Skeletal muscle tissue (tissue), 4 donors: Measurements from ENCODE around the gene NAA80. TPM values are rescaled to one million over a fixed set of nuclear protein-coding genes. Genes with fewer than 3 reads are reported as not detected.

Experiments used
- H3K27ac ChIP-seq: one replicate; pipeline ENCODE4 v1.7.0; 2013; ENCODE audit warnings: mild to moderate bottlenecking, low read depth, low read length, inconsistent platforms
- H3K27me3 ChIP-seq, 3 donors: one replicate each; pipeline ENCODE4 v1.7.0; 2013; ENCODE audit warnings: low read length in 3 of 3; ENCODE audit not compliant: control insufficient read depth in 3 of 3, insufficient read depth in 3 of 3
- H3K36me3 ChIP-seq, 3 donors: one replicate each; pipeline ENCODE4 v1.7.0; 2013; ENCODE audit warnings: low read length in 3 of 3; ENCODE audit not compliant: control insufficient read depth in 3 of 3, insufficient read depth in 3 of 3
- H3K4me1 ChIP-seq, 3 donors: one replicate each; pipeline ENCODE4 v1.7.0; 2013; ENCODE audit warnings: low read length in 3 of 3, mild to moderate bottlenecking in 3 of 3; ENCODE audit not compliant: control insufficient read depth in 3 of 3, insufficient read depth in 3 of 3
- H3K4me3 ChIP-seq, 3 donors: one replicate each; pipeline ENCODE4 v1.7.0; 2013; ENCODE audit warnings: low read length in 3 of 3
- H3K9ac ChIP-seq, 3 donors: one replicate each; pipeline ENCODE4 v1.7.0; 2013; ENCODE audit warnings: low read length in 3 of 3, mild to moderate bottlenecking in 3 of 3, moderate library complexity in 2 of 3, low read depth in 1 of 3
- H3K9me3 ChIP-seq, 3 donors: one replicate each; pipeline ENCODE4 v1.7.0; 2013; ENCODE audit warnings: low read length in 3 of 3; ENCODE audit not compliant: control insufficient read depth in 3 of 3
- total RNA-seq: library from RNA; depleted of rRNA; stranded (reverse); fragments of >200 nt; gene quantifications from one replicate; pipeline ENCODE4 v1.2.3, GENCODE V29; 2014
- donor health status: Osteomylitis.

The NAA80 gene
- total RNA-seq, 1 donor from 2014 or later, result 1.6 TPM

GRCh38 chr3:50322115-50322385 is 22.8 kb upstream of the NAA80 start:
- Histone ChIP-seq H3K27ac (peak overlapping the region; percentile 97), H3K27me3 (no peaks in the 10 kb centered on the region), H3K9me3 (no peaks in the 10 kb centered on the region), H3K4me1 (peaks cover 55 to 76% (median 67%) of the 10 kb centered on the region in 3 donors), H3K9ac (peak overlapping the region; percentile 71 to 98 (median 96)), H3K4me3 (peak overlapping the region; percentile 69 to 92 (median 91)), H3K36me3 (peaks cover 30 to 42% (median 30%) of the 10 kb centered on the region in 3 donors)

DNA sequence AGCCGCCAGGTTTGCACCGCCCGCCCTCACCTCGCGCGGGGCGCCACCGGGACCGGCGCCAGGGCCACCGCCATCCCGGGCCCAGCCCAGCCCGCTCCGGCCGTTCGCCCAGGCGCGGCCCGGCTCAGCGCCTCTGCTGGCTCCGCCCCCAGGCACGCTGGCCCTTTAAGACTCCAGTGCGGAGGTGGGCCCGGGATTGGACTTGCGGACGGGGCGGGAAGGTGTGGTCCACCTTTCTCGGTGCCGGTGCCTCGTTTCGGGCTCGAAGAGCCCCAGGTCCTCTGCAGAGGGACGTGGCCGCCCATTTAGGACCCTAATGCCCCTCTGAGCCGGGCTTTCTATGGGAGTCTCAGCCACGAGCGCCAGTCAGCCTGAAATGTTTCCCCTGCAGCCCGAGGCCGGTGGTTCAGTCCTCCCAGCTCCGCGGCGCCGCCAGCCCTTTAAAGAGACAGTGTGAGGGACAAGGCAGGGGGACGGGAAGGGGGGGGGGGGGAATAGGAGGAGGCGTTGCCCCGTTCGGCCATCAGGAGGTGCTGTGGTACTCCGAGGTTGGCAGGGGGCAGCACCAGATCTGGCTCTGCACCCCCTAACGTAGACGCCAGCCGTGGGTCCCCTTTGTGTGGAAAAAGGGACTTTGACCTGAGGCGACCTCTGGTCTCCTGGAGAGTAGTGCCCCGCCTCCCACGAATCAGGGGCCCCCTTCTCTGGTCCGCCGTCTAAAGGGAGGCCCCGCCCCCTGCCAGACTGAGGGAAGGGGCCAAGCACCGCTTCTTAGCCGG is 22.3 kb upstream of the NAA80 start:
- peak overlapping the region; percentile 91 to 98 (median 92) for H3K4me3 ChIP-seq
- peaks cover 31 to 43% (median 33%) of the 10 kb centered on the region in 3 donors for H3K36me3 ChIP-seq
- H3K4me1 ChIP-seq, result peaks cover 55 to 77% (median 68%) of the 10 kb centered on the region in 3 donors
- peak overlapping the region; percentile 96 to 99 (median 98) for H3K9ac ChIP-seq
- no peaks in the 10 kb centered on the region for H3K27me3 ChIP-seq
- no peaks in the 10 kb centered on the region for H3K9me3 ChIP-seq
- H3K27ac ChIP-seq, result peak overlapping the region; percentile 97

GRCh38 chr3:50320853-50321335 is 21.7 kb upstream of the NAA80 start:
- H3K4me1 ChIP-seq, result peaks cover 55 to 77% (median 68%) of the 10 kb centered on the region in 3 donors
- H3K9ac ChIP-seq, result peak overlapping the region; percentile 96 to 99 (median 98)
- peak overlapping the region; percentile 91 to 98 (median 92) for H3K4me3 ChIP-seq
- no peaks in the 10 kb centered on the region for H3K27me3 ChIP-seq
- H3K36me3 ChIP-seq, result peaks cover 34 to 38% (median 34%) of the 10 kb centered on the region in 3 donors
- peak overlapping the region; percentile 97 for H3K27ac ChIP-seq
- no peaks in the 10 kb centered on the region for H3K9me3 ChIP-seq

GRCh38 chr3:50319894-50320625 is 20.9 kb upstream of the NAA80 start:
- Histone ChIP-seq H3K27me3 (no peaks in the 10 kb centered on the region), H3K4me1 (peaks cover 55 to 73% (median 68%) of the 10 kb centered on the region in 3 donors), H3K9me3 (no peaks in the 10 kb centered on the region), H3K27ac (peak overlapping the region; percentile 97), H3K4me3 (peak overlapping the region; percentile 91 to 98 (median 92)), H3K9ac (peak overlapping the region; percentile 96 to 99 (median 98)), H3K36me3 (peaks cover 29 to 35% (median 31%) of the 10 kb centered on the region in 3 donors)

DNA sequence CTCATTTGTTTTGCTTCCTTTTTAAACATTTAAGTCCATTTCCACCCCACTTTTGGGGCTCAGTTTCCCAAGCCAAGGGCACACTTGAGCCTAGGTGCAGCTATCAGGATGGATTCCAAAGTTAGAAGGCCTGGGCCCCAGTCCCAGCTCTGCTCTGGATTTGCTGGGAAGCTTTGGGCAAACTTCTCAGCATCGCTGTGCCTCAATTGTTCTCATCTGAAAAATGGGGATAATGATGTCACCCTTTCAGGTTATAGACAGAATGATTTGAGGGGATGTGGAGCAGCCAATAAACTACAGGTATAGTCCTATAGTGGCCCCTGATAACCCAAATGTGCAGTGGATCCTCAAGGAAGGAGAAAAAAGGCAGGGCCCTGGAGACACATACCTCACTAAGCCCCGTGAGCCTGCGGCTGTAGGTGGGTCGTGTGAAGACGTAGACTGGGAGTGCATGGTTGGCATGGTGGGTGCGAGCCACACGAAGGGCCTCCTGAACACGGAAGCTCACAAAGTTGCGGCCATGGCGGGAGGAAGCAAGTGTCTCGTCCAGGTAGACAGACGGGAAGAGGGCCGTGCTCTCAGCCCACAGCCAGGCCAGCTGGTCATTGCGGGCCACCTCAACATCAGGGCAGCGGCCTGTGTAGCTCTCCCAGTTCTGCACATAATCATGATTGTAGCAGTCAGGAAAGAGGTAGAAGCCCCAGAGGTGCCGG is 20.1 kb upstream of the NAA80 start:
- Histone ChIP-seq H3K9me3 (no peaks in the 10 kb centered on the region), H3K27ac (no peak overlapping the region), H3K4me3 (peak overlapping the region; percentile 17 to 98 (median 91)), H3K27me3 (no peaks in the 10 kb centered on the region), H3K9ac (peak overlapping the region; percentile 96 to 99 (median 98)), H3K4me1 (peaks cover 60 to 76% (median 71%) of the 10 kb centered on the region in 3 donors), H3K36me3 (peaks cover 28 to 34% (median 31%) of the 10 kb centered on the region in 3 donors)

GRCh38 chr3:50318615-50319014 is 19.4 kb upstream of the NAA80 start:
- Histone ChIP-seq H3K36me3 (peaks cover 28 to 34% (median 31%) of the 10 kb centered on the region in 3 donors), H3K4me1 (peaks cover 55 to 72% (median 67%) of the 10 kb centered on the region in 3 donors), H3K27me3 (no peaks in the 10 kb centered on the region), H3K4me3 (peak overlapping the region; percentile 17 to 45 (median 38)), H3K9me3 (no peaks in the 10 kb centered on the region), H3K27ac (no peak overlapping the region), H3K9ac (peak overlapping the region in 2 of 3 donors; percentile 43 to 60)

- Histone ChIP-seq H3K9ac (peak overlapping the region in 2 of 3 donors; percentile 51 to 60), H3K27ac (no peak overlapping the region), H3K27me3 (no peaks in the 10 kb centered on the region), H3K36me3 (peaks cover 28 to 34% (median 31%) of the 10 kb centered on the region in 3 donors), H3K4me1 (peaks cover 55 to 72% (median 65%) of the 10 kb centered on the region in 3 donors), H3K9me3 (no peaks in the 10 kb centered on the region), H3K4me3 (peak overlapping the region in 2 of 3 donors; percentile 17 to 45)
Measured at GRCh38 chr3:50318163-50318562, 19.0 kb upstream of the NAA80 start.

DNA sequence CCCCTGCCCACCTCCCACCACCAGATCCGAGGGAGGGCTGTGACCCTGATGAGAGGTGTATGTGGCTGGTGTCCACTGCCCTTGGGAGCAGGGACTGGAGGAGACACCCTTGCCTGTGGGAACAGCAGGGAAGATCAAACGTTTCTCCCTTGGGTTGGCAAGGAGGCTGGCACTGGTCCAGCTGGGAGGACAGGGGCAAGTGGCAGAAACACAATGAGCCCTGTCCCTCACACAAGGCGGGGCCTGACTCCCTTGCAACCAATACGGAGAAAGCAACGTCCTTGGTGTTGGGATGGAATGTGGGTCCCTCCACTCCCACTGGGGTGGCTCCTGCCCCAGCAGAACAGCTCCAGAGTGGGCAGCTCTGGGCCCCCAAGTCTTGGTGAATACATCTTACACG is 18.1 kb upstream of the NAA80 start:
- Histone ChIP-seq H3K4me1 (peaks cover 53 to 64% (median 58%) of the 10 kb centered on the region in 3 donors), H3K9me3 (no peaks in the 10 kb centered on the region), H3K27ac (no peak overlapping the region), H3K36me3 (peaks cover 28 to 34% (median 31%) of the 10 kb centered on the region in 3 donors), H3K4me3 (no peak overlapping the region), H3K27me3 (no peaks in the 10 kb centered on the region), H3K9ac (peak overlapping the region in 1 of 3 donors; percentile 51)

DNA sequence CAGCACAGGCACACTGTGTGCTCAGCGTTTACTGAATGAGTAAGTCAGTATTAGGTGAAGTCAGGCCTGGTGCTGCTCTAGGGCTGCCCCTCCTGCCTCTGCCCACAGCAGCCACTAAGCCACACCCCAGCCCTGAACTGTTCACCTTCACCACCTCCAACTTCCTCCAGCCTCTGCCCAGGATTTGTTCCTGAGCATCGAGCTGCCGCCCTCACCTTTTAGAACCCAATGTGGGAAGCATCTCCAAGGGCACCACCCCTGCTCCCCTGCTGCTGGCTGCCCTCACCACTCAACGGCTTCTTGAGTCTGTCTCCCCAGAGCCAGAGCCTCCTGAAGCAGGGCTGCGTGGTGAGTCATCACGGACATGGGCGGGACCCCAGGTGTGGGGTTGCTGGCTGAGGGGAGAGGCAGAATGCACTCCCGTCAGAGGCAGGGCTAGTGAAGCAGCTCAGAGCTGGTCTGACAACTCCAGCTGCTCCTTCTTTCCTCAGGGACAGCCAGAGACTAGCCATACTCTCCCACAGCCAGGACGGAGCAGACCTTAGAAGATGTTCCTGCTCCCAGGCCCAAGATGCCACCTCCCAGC is 17.5 kb upstream of the NAA80 start:
- H3K4me3 ChIP-seq, result no peak overlapping the region
- no peaks in the 10 kb centered on the region for H3K27me3 ChIP-seq
- peaks cover 47 to 59% (median 53%) of the 10 kb centered on the region in 3 donors for H3K4me1 ChIP-seq
- no peak overlapping the region for H3K27ac ChIP-seq
- H3K9ac ChIP-seq, result peak overlapping the region in 1 of 3 donors; percentile 51
- H3K36me3 ChIP-seq, result peaks cover 28 to 34% (median 31%) of the 10 kb centered on the region in 3 donors
- no peaks in the 10 kb centered on the region for H3K9me3 ChIP-seq
